NCI-H82 treated with DMSO at 0.1 percent for 48 hours (cell line): ENCODE measurements around the gene NPFF.

Experiments used
- DNase-seq: peaks from one replicate; lab custom pipeline; 2025; ENCODE audit not compliant: unreplicated experiment; lab: John Stamatoyannopoulos, UW

The NPFF gene

GRCh38 chr12:53514628-53515290 lies 7.5 kb upstream of the NPFF start:
- no peak for DNase-seq

GRCh38 chr12:53513712-53514410 lies 6.6 kb upstream of the NPFF start:
- DNase-seq: no peak

GRCh38 chr12:53510181-53510812 lies 3.0 kb upstream of the NPFF start:
- no peak for DNase-seq

- peak; percentile 89 for DNase-seq
Measured at GRCh38 chr12:53508534-53509170, 1.4 kb upstream of the NPFF start.

- no peak for DNase-seq
Measured at GRCh38 chr12:53507603-53507885, 260 bp upstream of the NPFF start.

GRCh38 chr12:53506450-53506785 lies 866 bp downstream of the NPFF start:
- DNase-seq: no peak

- no peak for DNase-seq
Measured at GRCh38 chr12:53505555-53506449, 1.5 kb downstream of the NPFF start.

- DNase-seq: no peak
Measured at GRCh38 chr12:53505086-53505485, 2.2 kb downstream of the NPFF start.

GRCh38 chr12:53504004-53504920 lies 3.0 kb downstream of the NPFF start:
- no peak for DNase-seq

GRCh38 chr12:53502983-53503728 lies 4.1 kb downstream of the NPFF start:
- no peak for DNase-seq

- no peak for DNase-seq
Measured at GRCh38 chr12:53502331-53502730, 5.0 kb downstream of the NPFF start.

- DNase-seq: no peak
Measured at GRCh38 chr12:53501615-53502181, 5.6 kb downstream of the NPFF start.

- peak; percentile 99 for DNase-seq
Measured at GRCh38 chr12:53500776-53501614, 6.3 kb downstream of the NPFF start, which contains the start of gene TARBP2. TSS of gene TARBP2 (plus strand) at chr12:53501283. CDS start at chr12:53501409, 126 bp downstream.

GRCh38 chr12:53500142-53500775 lies 7.0 kb downstream of the NPFF start:
- no peak for DNase-seq

- DNase-seq: no peak
Measured at GRCh38 chr12:53499266-53500141, 7.8 kb downstream of the NPFF start, which contains the start of gene MAP3K12. TSS of gene MAP3K12 (minus strand) at chr12:53499458. CDS start at chr12:53487391, 12,067 bp downstream.

- DNase-seq: no peak
Measured at GRCh38 chr12:53498235-53498630, 9.1 kb downstream of the NPFF start.
